HG03457 (cell line): ENCODE data around the gene MNT.
"Not testable (repeated sequence)": the region's sequence is repeated elsewhere in the genome, so short reads cannot be mapped to it uniquely, and the experiment has no call there.

ENCODE experiments used
- ATAC-seq: cut with Tn5 transposase; IDR thresholded peaks from one replicate; pipeline ENCODE4 v1.9.1; 2021; ENCODE audit warnings: moderate number of reproducible peaks; ENCODE audit not compliant: unreplicated experiment

The MNT gene

GRCh38 chr17:2400877-2401425, at the start of gene MNT:
Gene MNT, minus strand, starts transcription at chr17:2401060. Its CDS starts 348 bp downstream, at chr17:2400712.
- peak; percentile 24 for ATAC-seq

GRCh38 chr17:2450016-2450650, 49.3 kb upstream of the MNT start:
- no peak for ATAC-seq

GRCh38 chr17:2449486-2449885, 48.6 kb upstream of the MNT start:
- no peak for ATAC-seq

- ATAC-seq, result not testable (repeated sequence)
Observed at GRCh38 chr17:2447479-2447878, 46.6 kb upstream of the MNT start.

GRCh38 chr17:2445638-2446037, 44.8 kb upstream of the MNT start:
- no peak for ATAC-seq

GRCh38 chr17:2444382-2444781, 43.5 kb upstream of the MNT start:
- ATAC-seq, result no peak

- ATAC-seq, result no peak
Observed at GRCh38 chr17:2442166-2442565, 41.3 kb upstream of the MNT start.

- no peak for ATAC-seq
Observed at GRCh38 chr17:2440930-2441329, 40.1 kb upstream of the MNT start.

GRCh38 chr17:2439997-2440396, 39.1 kb upstream of the MNT start:
- ATAC-seq, result not testable (repeated sequence)

GRCh38 chr17:2438823-2439222, 38.0 kb upstream of the MNT start:
- no peak for ATAC-seq

GRCh38 chr17:2436316-2436905, 35.6 kb upstream of the MNT start:
- ATAC-seq, result no peak

- no peak for ATAC-seq
Observed at GRCh38 chr17:2435862-2436261, 35.0 kb upstream of the MNT start.

GRCh38 chr17:2435181-2435741, 34.4 kb upstream of the MNT start:
- no peak for ATAC-seq

GRCh38 chr17:2433696-2434095, 32.8 kb upstream of the MNT start:
- ATAC-seq, result no peak

- ATAC-seq, result no peak
Observed at GRCh38 chr17:2427910-2428309, 27.1 kb upstream of the MNT start.

GRCh38 chr17:2427215-2427614, 26.4 kb upstream of the MNT start:
- ATAC-seq, result no peak

GRCh38 chr17:2423271-2423670, 22.4 kb upstream of the MNT start:
- no peak for ATAC-seq

- ATAC-seq, result no peak
Observed at GRCh38 chr17:2421315-2422147, 20.7 kb upstream of the MNT start.

GRCh38 chr17:2420176-2420575, 19.3 kb upstream of the MNT start:
- no peak for ATAC-seq

GRCh38 chr17:2419486-2419885, 18.6 kb upstream of the MNT start:
- no peak for ATAC-seq

- ATAC-seq, result no peak
Observed at GRCh38 chr17:2418572-2418971, 17.7 kb upstream of the MNT start.
